GM19372 (cell line): ENCODE data around the gene EFCAB12.

Experiments used
- ATAC-seq: cut with Tn5 transposase; IDR thresholded peaks from one replicate; pipeline ENCODE4 v1.9.1; 2021; ENCODE audit warnings: mild to moderate bottlenecking, low read depth, moderate library complexity; ENCODE audit not compliant: unreplicated experiment

EFCAB12 gene

DNA sequence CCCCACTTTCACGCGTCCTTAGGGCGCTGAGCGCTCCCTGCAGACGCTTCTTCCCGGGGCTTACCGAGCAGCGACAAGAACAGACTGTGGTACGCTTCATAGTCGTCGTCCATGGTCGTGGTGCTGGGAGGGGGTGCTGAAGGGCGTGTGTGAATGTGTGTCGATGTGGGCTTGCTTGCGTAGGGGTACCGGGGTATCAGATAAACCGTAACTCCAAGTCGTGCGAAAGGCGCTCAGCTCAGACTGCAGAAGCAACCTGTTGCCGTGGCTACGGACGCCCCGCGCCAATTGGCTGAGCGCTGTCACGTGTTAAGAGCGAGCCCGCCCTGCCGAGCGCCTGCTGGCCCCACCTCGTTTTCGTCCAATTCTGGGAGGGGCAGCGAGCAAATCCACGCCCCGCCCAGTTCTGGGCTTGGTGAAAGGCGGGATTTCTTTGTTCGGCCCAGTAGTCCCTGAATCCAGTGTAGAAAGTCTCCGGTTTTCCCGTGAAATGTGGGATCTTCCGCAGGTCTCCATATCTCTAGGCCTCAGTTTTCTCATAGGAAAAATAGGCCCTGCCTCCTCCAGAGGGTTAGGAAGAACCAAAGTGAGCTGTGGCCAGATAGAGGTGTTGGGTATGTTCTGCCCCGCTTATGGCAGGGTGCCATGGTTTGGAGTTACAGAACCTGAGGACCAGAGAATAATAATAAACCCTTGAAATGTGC is at the start of gene EFCAB12:
Gene EFCAB12 (minus strand): TSS at position 261 of the 704 bp plus-strand sequence. CDS start 148 bp downstream, at position 113.
- peak; percentile 86 for ATAC-seq

DNA sequence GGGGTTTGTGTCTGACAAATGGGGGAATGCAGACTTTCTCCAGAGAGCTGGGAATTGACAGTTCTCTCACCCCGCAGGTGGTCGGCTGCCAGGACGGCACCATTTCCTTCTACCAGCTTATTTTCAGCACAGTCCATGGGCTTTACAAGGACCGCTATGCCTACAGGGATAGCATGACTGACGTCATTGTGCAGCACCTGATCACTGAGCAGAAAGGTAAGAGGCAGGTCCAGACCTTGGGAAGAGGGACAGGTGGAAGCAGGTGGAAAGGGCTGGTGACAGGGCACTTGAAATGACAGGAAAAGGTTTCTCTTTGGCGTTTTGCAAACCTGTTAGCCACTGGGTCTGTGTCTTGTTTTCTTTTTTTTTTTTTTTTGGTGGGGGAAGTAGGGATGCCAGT is 48.1 kb upstream of the EFCAB12 start:
- no peak for ATAC-seq

GRCh38 chr3:129475863-129476262 is 47.4 kb upstream of the EFCAB12 start:
- ATAC-seq: no peak

GRCh38 chr3:129474984-129475804 is 46.8 kb upstream of the EFCAB12 start:
- no peak for ATAC-seq

- ATAC-seq: no peak
These were observed 45.3 kb upstream of the EFCAB12 start for GRCh38 chr3:129473769-129474152.

DNA sequence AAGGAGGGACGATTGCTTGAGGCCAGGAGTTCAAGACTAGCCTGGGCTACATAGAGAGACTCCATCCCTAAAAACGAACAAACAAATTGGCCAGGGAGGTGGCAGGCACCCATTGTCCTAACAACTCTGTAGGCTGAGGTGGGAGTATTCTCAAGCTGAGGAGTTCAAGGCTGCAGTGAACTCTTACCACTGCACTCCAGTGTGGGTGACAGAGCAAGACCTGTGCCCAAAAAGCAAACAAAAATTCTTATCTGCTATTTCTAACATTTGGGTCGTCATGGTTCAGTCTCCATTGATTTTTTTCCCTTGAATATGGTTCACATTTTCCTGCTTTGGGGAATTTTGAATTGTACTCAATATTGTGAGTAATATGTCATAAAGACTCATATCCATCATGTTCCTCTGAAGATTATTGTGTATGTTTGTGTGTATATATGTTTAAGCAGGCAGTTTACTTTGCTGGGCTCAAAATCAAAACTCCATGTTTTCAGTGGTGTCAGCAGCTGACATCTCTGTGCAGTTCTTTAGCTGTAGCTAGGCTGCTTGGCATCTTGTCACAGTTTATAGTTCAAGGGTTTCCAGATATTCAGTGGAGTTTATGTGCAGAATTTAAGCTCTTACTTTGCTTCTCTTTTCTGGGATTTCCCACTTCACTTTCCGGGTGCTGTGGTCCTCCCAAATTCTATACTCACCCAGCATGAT is 44.8 kb upstream of the EFCAB12 start:
- no peak for ATAC-seq

DNA sequence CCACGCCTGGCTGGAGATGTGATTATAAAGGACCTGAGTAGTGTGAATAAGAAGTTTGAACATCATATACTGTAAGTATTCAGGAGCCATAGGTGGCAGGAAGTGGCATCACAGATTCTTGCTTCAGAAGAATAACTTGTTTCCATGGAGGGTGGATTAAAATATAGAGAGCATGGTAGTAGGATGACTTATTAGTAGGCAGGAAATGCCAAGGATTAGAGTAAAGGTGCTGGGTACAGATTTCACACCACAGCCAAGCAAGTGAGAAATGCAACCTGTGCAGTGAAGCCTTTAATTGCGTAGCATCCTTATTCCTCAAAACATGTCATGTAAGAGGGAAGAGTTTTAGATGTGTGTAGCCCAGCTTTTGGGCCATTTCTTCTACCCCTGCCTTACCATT is 42.4 kb upstream of the EFCAB12 start:
- ATAC-seq: no peak

GRCh38 chr3:129469026-129469425 is 40.6 kb upstream of the EFCAB12 start:
- no peak for ATAC-seq

GRCh38 chr3:129467932-129468331 is 39.5 kb upstream of the EFCAB12 start:
- no peak for ATAC-seq

DNA sequence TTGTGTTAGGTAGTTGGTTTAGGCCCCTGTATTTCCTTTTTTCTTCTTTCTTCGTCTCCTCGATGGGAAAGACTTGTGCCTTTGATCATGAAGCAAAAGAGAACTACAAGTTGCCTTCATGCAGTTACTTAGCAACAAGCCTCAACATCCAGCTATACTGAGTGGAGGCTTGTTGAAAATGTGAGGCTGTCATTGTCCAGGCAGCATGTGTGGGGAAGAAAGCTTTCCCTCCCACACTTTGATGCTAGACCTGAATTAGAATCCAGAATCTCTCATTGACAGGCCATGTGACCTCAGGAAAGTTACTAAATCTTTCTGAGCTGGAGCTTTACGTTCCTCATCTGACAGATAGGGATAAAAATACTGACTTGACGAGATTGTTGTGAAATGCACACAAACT is 35.3 kb upstream of the EFCAB12 start:
- no peak for ATAC-seq

DNA sequence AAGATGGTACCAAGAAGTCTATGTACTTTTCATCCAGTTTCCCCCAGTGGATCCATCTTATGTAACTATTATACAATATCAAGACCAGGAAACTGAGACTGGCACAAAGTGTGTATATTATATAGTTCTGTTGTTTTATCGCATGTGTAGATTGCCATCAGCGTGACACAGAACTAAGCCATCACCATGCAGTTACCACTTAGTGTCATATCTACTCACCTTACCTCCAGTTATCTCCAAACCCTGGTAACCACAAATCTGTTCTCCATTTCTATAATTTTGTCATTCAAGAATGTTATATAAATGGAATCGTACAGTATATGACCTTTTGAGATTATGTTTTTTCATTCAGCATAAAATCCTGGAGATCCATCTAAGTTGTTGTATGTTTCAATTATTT is 34.7 kb upstream of the EFCAB12 start:
- no peak for ATAC-seq

DNA sequence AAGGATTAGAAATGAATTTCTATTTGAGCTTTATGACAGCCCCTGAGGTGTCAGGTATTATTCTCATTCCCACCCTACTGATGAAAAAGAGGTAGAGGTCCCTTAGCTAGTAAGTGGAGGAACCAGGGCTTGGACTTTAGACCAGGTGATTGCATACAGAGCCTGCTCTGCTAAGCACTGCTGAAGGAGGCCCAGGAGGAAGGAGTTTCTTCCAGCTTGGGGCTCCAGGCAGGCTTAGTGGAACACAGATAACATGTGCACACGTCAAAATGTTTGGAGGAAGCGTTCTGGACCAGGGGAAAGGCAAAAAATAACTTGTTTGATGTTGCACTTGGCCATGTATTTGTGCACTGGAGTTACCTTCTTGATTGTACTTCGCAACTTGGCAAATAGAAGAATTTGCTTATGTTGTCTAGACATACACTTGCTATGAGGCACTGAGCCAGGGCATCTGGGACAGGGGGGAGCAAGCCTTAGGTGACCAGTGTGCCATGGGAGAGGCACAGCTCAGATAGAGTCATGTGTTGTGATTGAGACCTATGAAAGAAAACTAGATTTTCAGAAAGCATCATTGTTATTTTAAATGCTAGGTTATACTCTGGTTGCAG is 34.0 kb upstream of the EFCAB12 start:
- no peak for ATAC-seq

DNA sequence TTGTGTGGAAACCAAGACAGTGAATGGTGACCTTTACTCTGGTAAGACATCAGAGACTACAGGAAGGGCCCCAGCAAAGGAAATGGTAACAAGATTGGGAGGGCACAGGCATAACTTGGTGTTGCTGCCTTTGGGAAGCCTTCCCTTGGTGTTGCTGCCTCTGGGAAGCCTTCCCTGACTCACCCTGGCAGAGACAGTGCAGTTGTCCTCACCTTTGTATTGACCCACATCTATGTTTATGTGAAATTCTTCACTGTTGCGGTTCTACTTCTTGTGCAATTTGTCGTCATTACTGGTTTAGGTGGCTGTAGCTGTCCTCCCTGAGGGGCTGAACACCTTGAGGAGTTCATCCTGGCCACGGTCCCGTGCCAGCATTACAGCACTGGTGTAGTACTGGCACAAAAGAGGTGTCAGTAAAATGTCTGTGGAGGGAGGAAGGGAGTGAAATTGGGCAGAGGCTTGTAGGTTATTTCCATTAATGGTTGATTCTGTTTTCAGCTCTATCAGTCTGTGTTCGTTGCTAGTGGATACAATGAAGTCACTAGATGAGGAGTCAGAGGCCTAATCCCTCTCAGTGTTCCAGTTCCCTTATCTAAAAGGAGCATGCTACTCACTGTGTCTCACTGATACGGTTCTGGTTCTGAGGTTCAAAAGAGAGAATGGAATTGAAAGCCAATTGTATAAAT is 33.2 kb upstream of the EFCAB12 start:
- no peak for ATAC-seq

GRCh38 chr3:129461022-129461421 is 32.6 kb upstream of the EFCAB12 start:
- no peak for ATAC-seq

DNA sequence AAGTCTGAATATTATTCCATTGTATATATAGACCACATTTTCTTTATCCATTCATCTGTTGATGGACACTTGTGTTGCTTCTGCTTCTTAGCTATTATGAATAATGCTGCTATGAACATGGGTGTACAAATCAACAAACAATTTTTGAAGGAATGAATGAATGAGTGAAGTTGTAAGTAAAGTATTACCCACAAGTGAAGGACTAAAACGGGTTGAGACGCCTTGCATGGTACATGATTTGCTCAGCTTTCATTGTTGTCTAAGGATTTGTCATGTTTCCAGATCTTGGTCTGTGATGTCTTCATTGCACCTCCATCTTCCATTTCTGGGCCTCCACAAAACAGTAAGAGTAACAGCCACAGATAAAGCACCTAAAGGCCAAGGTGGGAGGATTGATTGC is 32.1 kb upstream of the EFCAB12 start:
- no peak for ATAC-seq

GRCh38 chr3:129460155-129460554 is 31.7 kb upstream of the EFCAB12 start:
- ATAC-seq: no peak

GRCh38 chr3:129453732-129454131 is 25.3 kb upstream of the EFCAB12 start:
- no peak for ATAC-seq

DNA sequence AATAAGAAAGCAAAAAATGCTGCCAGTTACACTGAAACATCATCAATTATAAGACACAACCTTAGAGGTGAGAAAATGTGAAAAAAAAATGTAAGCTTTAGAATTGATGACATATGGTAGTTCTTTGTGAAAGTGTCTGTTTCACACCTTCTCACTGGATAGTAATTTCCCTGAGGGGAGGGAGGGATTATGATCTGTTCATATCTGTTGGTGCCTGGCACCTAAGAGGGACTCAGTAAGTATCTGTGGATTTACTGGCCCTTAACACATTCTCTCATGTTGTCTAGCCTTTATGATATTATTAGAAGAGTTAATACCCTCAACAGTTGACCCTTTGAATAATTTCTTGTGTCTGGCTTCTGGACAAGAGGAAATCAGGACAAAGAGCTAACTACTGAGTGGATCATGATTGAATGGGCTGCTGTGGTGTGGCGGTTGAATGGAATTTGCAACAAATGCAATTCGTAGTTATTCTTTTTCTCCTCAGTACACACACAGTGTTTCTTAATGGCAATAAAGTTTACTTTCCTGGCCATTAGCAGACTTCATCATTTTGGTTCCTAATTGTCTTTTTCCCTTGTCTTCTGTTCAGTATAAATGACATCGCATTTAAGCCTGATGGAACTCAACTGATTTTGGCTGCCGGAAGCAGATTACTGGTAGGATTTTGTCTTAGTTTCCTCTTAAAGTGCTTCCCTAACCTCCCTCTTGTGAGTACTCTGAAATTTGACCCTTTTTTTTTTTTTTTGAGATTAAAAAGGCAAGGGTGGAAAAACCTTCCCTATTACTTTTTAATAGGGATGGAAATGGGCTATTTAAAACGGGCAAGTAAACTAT is 21.1 kb upstream of the EFCAB12 start:
- ATAC-seq: no peak

GRCh38 chr3:129448186-129448895 is 19.9 kb upstream of the EFCAB12 start:
- no peak for ATAC-seq
